NOMO-1 treated with DMSO at 0.1 percent for 48 hours (cell line): Measurements from ENCODE around the gene VCY1B.
"Not testable (repeated sequence)": the region's sequence is repeated elsewhere in the genome, so short reads cannot be mapped to it uniquely, and the experiment has no call there.

Experiments used
- DNase-seq: peaks from one replicate; lab custom pipeline; 2025; ENCODE audit not compliant: unreplicated experiment; lab: John Stamatoyannopoulos, UW

Gene VCY1B

DNA sequence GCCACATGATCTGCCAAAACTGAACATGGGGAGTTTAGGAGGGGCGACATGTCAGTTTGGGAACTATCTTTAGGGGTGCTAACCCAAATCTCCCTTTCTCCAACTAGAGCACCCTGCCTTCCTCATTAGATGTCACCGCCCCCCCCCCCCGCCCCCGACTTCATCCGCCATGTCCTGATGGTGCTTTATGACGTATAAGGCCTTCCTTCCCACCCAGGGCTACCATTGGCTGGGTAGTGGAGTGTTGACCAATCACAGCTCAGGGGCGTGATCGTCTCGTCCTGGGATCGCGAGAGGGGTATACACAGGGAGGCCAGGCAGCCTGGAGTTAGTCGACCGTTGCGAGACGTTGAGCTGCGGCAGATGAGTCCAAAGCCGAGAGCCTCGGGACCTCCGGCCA, at the start of gene VCY1B:
VCY1B (plus strand) TSS at position 301 of the 400 bp plus-strand sequence; CDS start at position 364, 63 bp downstream.
- DNase-seq = not testable (repeated sequence)

DNA sequence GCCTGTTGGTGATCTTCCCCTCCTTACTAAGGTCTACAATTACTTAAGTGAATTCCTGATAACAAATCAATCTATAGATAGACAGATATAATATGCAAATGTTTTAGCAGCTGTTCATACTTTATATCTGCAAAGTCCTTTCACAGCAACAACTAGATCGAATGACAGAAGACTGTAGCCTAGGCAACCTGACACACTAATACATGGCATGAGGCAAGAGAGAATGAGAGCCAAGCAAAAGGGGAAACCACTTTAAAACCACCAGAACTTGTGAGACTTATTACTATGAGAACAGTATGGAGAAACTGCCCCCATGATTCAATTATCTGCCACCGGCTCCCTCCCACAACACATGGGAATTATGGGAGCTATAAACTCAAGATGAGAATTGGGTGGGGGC, 44.1 kb upstream of the VCY1B start:
- not testable (repeated sequence) for DNase-seq

DNA sequence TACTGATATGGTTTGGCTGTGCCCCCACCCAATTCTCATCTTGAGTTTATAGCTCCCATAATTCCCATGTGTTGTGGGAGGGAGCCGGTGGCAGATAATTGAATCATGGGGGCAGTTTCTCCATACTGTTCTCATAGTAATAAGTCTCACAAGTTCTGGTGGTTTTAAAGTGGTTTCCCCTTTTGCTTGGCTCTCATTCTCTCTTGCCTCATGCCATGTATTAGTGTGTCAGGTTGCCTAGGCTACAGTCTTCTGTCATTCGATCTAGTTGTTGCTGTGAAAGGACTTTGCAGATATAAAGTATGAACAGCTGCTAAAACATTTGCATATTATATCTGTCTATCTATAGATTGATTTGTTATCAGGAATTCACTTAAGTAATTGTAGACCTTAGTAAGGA, 25.6 kb upstream of the VCY1B start:
- not testable (repeated sequence) for DNase-seq

DNA sequence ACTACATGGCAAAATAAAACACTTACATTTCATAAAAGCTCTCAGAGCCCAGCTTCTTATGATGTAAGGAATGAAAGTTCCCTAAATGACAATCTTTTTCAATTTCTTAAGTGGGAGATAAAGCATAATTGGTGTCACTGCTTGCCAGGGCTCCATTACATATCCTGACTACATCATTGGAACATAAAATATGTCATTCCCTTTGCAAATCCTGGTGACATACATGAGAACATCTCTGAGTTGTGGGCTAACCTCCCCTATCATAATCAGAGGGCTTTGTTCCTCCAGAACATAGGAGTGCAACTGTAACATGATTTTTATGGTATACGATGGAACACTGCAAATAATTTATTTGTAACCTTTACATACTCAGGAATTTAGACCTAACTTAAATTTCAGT, 29.9 kb downstream of the VCY1B start:
- no peak for DNase-seq
